ENCODE results near the gene ECE1.
"Not testable (repeated sequence)": the region's sequence is repeated elsewhere in the genome, so short reads cannot be mapped to it uniquely, and the experiment has no call there.

Gene ECE1

DNA sequence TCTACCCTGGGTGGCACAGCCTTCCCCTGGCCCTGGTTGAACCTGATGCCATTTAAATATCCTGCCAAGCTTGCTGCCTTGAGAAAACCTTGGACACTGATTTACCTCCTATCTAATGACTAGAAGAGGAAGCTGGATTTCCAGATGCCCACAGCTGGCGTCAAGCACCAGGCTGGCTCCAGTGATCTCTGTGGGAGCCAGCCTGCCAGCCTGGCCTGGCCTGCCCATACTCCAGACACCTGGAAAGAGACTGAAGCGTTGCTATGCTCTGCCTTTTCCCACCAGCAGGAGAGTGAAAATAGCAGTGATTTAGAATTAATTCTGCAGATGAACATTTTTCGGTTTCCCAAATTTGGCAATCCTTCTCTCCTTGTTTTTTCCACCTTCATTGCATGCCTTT lies 102.0 kb downstream of the ECE1 start:
- POLR2A ChIA-PET = no interaction called here
- TF ChIP-seq, protein P1, sequence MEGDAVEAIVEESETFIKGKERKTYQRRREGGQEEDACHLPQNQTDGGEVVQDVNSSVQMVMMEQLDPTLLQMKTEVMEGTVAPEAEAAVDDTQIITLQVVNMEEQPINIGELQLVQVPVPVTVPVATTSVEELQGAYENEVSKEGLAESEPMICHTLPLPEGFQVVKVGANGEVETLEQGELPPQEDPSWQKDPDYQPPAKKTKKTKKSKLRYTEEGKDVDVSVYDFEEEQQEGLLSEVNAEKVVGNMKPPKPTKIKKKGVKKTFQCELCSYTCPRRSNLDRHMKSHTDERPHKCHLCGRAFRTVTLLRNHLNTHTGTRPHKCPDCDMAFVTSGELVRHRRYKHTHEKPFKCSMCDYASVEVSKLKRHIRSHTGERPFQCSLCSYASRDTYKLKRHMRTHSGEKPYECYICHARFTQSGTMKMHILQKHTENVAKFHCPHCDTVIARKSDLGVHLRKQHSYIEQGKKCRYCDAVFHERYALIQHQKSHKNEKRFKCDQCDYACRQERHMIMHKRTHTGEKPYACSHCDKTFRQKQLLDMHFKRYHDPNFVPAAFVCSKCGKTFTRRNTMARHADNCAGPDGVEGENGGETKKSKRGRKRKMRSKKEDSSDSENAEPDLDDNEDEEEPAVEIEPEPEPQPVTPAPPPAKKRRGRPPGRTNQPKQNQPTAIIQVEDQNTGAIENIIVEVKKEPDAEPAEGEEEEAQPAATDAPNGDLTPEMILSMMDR (IDR thresholded peaks at IDR 0.05; ENCODE audit: insufficient read depth, low read length, missing control alignments) = no peak

DNA sequence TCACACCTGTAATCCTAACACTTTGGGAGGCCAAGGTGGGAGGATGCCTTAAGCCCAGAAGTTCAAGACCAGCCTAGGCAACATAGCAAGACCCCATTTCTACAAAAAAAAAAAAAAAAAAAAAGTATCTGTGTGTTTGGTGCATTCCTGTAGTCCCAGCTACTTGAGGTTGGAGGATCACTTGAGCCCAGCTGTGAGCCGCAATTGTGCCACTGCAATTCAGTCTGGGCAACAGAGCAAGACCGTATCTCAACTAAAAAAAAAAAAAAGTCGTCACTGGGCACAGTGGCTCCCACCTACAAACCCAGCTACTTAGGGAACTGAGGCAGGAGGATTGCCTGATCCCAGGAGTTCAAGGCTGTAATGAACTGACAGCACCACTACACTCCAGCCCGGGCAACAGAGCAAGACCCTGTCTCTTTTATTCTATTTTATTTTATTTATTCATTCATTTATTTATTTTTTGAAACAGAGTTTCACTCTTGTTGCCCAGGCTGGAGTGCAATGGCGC lies 105.0 kb downstream of the ECE1 start:
- TF ChIP-seq, protein P1 (IDR thresholded peaks at IDR 0.05; ENCODE audit: insufficient read depth, low read length, missing control alignments) = no peak
- no peak overlapping the region for H3K4me3 ChIP-seq (ENCODE audit: low read depth, low read length)
- CTCF ChIA-PET = interaction anchor here (1.0 to 3.4 kb wide), 4 partner anchors 8 to 488 kb away, joined by 3 to 22 read pairs (median 5); no protein-coding TSS in a partner anchor
- no peak for DNase-seq (ENCODE audit: low read depth, low spot score)
- POLR2A ChIA-PET = no interaction called here

More for the DNA sequence above, 102.0 kb downstream of the ECE1 start:
- CTCF ChIA-PET = interaction anchor here (1.0 to 1.5 kb wide), 2 partner anchors 200 to 491 kb away, joined by 3 to 4 read pairs; no protein-coding TSS in a partner anchor
- DNase-seq (ENCODE audit: low read depth, low spot score) = no peak
- H3K4me3 ChIP-seq (ENCODE audit: low read depth, low read length) = no peak overlapping the region

DNA sequence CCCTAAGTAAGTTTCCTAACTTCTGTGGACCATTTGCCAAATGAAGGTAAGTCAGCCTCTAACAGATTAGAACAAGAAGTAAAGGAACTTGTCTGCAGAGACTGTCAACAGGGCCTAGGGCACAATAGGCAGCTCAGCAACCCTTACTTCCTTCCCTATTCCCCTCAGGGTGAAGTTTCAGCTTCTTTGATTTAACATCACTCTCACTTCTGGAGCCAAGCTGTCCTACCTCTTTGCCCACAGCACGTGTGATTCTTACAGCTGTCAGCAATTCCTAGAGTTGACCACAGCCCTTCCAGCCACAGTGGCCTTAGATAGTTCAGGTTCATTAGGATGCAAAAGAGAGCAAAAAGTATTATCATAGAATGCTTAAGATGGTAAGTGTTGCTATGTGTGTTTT lies 106.0 kb downstream of the ECE1 start:
- no peak overlapping the region for H3K4me3 ChIP-seq (ENCODE audit: low read depth, low read length)
- TF ChIP-seq, protein P1 (IDR thresholded peaks at IDR 0.05; ENCODE audit: insufficient read depth, low read length, missing control alignments) = no peak
- ChIA-PET POLR2A (no interaction called here), CTCF (interaction anchor here (0.9 to 3.4 kb wide), 5 partner anchors 9 to 487 kb away, joined by 3 to 22 read pairs (median 6); no protein-coding TSS in a partner anchor)
- DNase-seq (ENCODE audit: low read depth, low spot score) = no peak

DNA sequence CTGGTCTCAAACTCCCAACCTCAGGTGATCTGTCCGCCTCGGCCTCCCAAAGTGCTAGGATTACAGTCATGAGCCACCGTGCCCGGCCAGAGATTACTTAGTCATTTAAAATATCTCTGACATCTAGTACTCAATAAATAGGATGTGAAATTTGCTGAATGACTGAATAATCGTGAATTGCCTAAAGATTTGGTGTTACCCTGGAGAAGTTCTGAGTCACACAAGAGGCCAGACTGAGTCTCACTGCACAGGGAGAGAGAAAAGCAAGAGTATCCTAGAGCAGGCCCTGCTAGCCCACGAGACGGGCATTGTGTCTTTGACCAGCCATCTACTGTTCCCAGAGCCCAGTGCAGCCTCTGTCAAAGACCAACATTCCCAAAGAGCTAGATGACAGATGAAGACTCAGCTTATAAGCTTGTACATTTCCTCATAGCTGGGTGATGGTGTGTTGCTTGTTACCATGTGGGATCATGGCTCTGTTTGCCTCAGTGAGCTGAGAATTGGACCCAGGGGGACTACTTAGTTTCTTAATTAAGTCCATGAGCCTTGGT lies 108.0 kb downstream of the ECE1 start:
- no peak overlapping the region for H3K4me3 ChIP-seq (ENCODE audit: low read depth, low read length)
- TF ChIP-seq, protein P1 (IDR thresholded peaks at IDR 0.05; ENCODE audit: insufficient read depth, low read length, missing control alignments) = no peak
- POLR2A ChIA-PET = interaction anchor here (0.5 to 0.6 kb wide), 2 partner anchors 8 to 22 kb away, joined by 3 to 5 read pairs; no protein-coding TSS in a partner anchor
- no peak for DNase-seq (ENCODE audit: low read depth, low spot score)
- CTCF ChIA-PET = interaction anchor here (0.6 to 1.5 kb wide), 5 partner anchors 10 to 486 kb away, joined by 3 to 5 read pairs (median 4); no protein-coding TSS in a partner anchor

DNA sequence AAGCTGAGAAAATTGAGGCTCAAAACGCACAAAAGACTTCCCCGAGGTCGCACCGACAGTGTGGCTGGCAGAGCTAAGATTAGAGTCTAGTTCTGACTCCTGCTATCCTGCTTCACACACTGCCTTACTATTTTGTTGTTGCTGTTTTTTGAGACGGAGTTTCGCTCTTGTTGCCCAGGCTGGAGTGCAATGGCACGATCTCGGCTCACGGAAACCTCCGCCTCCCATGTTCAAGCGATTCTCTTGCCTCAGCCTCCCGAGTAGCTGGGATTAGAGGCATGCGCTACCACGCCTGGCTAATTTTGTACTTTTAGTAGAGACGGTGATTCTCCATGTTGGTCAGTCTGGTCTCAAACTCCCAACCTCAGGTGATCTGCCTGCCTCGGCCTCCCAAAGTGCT lies 112.0 kb downstream of the ECE1 start:
- POLR2A ChIA-PET = not testable (repeated sequence)

DNA sequence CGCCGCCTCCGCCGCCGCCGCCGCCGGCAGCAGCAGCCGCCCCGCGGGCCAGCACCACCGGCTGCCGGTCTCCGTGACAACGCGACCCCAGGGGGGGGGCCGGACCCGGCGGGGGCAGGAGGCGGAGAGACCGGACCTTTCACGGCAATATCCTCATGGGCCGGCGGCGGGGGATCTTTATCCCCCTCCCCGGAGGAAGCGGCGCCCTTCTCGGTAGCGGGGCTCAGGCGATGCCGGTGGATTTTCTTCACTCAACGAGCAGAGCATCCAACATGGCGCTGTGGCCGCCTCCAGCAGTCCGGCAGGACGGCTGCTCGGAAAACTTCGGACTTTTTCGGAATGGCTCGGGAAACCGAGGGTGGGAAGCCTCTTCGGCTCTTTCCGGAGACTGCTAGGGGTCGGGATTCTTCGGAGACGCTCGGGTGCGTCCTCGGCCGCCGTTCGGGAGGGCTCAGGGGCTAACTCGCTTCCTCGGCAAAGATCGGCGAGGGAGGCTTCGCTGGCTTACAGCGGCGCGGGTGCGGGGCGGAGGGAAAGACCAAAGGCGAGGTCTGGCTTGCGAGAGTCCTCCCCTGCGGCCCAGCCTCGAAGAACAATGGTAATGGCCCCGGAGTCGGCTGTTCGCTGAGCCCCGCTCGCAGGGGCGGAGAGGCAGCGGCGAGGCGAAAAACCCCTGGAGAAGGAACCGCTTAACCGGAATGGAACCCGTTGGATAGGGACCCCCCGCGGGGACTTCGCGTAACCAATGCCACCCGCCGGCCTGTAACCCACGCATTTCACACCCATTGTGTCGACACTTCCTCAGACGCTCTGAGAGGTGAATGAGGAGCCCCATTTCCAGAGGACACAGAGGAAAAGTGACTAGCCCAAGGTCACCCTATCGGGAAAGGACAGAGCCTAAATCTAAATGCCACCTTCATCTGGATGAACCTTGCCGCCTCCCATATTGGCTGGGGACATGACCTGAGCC lies 113.4 kb downstream of the ECE1 start, which contains the start of gene EIF4G3:
Gene EIF4G3, minus strand, starts transcription at position 312 of the 970 bp plus-strand sequence. CDS start 174,155 bp downstream, outside the sequence.
- TF ChIP-seq, protein P1 (IDR thresholded peaks at IDR 0.05; ENCODE audit: insufficient read depth, low read length, missing control alignments) = no peak
- ChIA-PET CTCF (interaction anchor here (1.3 to 3.4 kb wide), 2 partner anchors 19 to 480 kb away, joined by 5 to 12 read pairs; no protein-coding TSS in a partner anchor), POLR2A (no interaction called here)
- DNase-seq (ENCODE audit: low read depth, low spot score) = peak; percentile 62
- H3K4me3 ChIP-seq (ENCODE audit: low read depth, low read length) = peak within 1 kb of the TSS; percentile 83

More for the DNA sequence above, 112.0 kb downstream of the ECE1 start:
- CTCF ChIA-PET = interaction anchor here (1.3 to 3.4 kb wide), 2 partner anchors 17 to 481 kb away, joined by 5 to 12 read pairs; no protein-coding TSS in a partner anchor
- H3K4me3 ChIP-seq (ENCODE audit: low read depth, low read length); DNase-seq (ENCODE audit: low read depth, low spot score): not testable (repeated sequence)
